Skeletal muscle satellite cell (primary cell): ENCODE measurements around the gene GNG3.
"Not testable (repeated sequence)": the region's sequence is repeated elsewhere in the genome, so short reads cannot be mapped to it uniquely, and the experiment has no call there.

Experiments
- H3K27me3 ChIP-seq: 2 replicates; pipeline ENCODE4 v1.7.0; 2013; ENCODE audit warnings: low read length; ENCODE audit not compliant: control insufficient read depth, insufficient read depth
- H3K36me3 ChIP-seq: 2 replicates; pipeline ENCODE4 v1.7.0; 2013; ENCODE audit warnings: mild to moderate bottlenecking, control low read depth, low read length; ENCODE audit not compliant: insufficient read depth
- H3K4me1 ChIP-seq: 2 replicates; pipeline ENCODE4 v1.7.0; 2013; ENCODE audit warnings: low read length; ENCODE audit not compliant: control insufficient read depth, insufficient read depth
- H3K4me2 ChIP-seq: 2 replicates; pipeline ENCODE4 v1.7.0; 2013; ENCODE audit warnings: mild to moderate bottlenecking, low read length
- H3K4me3 ChIP-seq: 2 replicates; pipeline ENCODE4 v1.7.0; 2013; ENCODE audit warnings: low read length
- H3K9ac ChIP-seq: 2 replicates; pipeline ENCODE4 v1.7.0; 2013; ENCODE audit warnings: mild to moderate bottlenecking, low read depth, low read length, moderate library complexity
- H3K9me3 ChIP-seq: replicated peaks from 2 replicates; pipeline ENCODE4 v1.7.0; 2013; ENCODE audit warnings: mild to moderate bottlenecking, control low read depth, low read length

Gene GNG3

GRCh38 chr11:62726915-62727164, 19.4 kb downstream of the GNG3 start:
- peaks cover 17% of the 10 kb centered on the region for H3K4me1 ChIP-seq

GRCh38 chr11:62727165-62727871, 19.8 kb downstream of the GNG3 start, which contains the start of gene HNRNPUL2:
HNRNPUL2 (minus strand) TSS chr11:62727457; CDS start chr11:62727156, 301 bp downstream.
- Histone ChIP-seq H3K27me3 (no peaks in the 10 kb centered on the region), H3K4me3 (peak within 1 kb of the TSS; percentile 85), H3K4me2 (peak within 1 kb of the TSS; percentile 96), H3K9me3 (no peaks in the 10 kb centered on the region), H3K4me1 (peaks cover 17% of the 10 kb centered on the region), H3K9ac (peak within 1 kb of the TSS; percentile 91), H3K36me3 (peaks cover 30% of the 10 kb centered on the region)

More at GRCh38 chr11:62726915-62727164, 19.4 kb downstream of the GNG3 start:
- Histone ChIP-seq H3K9ac (peak overlapping the region; percentile 91), H3K36me3 (peaks cover 35% of the 10 kb centered on the region), H3K27me3 (no peaks in the 10 kb centered on the region), H3K4me2 (peak overlapping the region; percentile 96), H3K9me3 (no peaks in the 10 kb centered on the region), H3K4me3 (peak overlapping the region; percentile 85)

GRCh38 chr11:62727872-62728170, 20.3 kb downstream of the GNG3 start:
- Histone ChIP-seq H3K4me2 (peak overlapping the region; percentile 96), H3K4me1 (peaks cover 17% of the 10 kb centered on the region), H3K4me3 (peak overlapping the region; percentile 85), H3K9me3 (no peaks in the 10 kb centered on the region), H3K27me3 (no peaks in the 10 kb centered on the region), H3K36me3 (peaks cover 27% of the 10 kb centered on the region), H3K9ac (peak overlapping the region; percentile 91)

GRCh38 chr11:62728171-62728988, 20.9 kb downstream of the GNG3 start, which contains the start of gene TTC9C:
TTC9C (plus strand) TSS chr11:62728486; CDS start chr11:62728849, 363 bp downstream.
- Histone ChIP-seq H3K9me3 (no peaks in the 10 kb centered on the region), H3K9ac (peak within 1 kb of the TSS; percentile 91), H3K4me1 (peaks cover 17% of the 10 kb centered on the region), H3K27me3 (no peaks in the 10 kb centered on the region), H3K4me3 (peak within 1 kb of the TSS; percentile 85), H3K36me3 (peaks cover 28% of the 10 kb centered on the region), H3K4me2 (peak within 1 kb of the TSS; percentile 96)

- not testable (repeated sequence) for H3K4me1 ChIP-seq, H3K9me3 ChIP-seq, H3K27me3 ChIP-seq
- Histone ChIP-seq H3K4me3 (peak overlapping the region; percentile 85), H3K9ac (peak overlapping the region; percentile 91), H3K36me3 (peaks cover 30% of the 10 kb centered on the region), H3K4me2 (peak overlapping the region; percentile 96)
Observed at GRCh38 chr11:62730076-62730475, 22.6 kb downstream of the GNG3 start.

- Histone ChIP-seq H3K36me3 (peaks cover 27% of the 10 kb centered on the region), H3K9me3 (no peaks in the 10 kb centered on the region), H3K4me1 (peaks cover 9% of the 10 kb centered on the region), H3K4me2 (no peak overlapping the region), H3K27me3 (no peaks in the 10 kb centered on the region), H3K9ac (no peak overlapping the region), H3K4me3 (no peak overlapping the region)
Observed at GRCh38 chr11:62732830-62733229, 25.4 kb downstream of the GNG3 start.

- H3K4me3 ChIP-seq: no peak overlapping the region
- no peaks in the 10 kb centered on the region for H3K4me1 ChIP-seq
- no peak overlapping the region for H3K4me2 ChIP-seq
- H3K27me3 ChIP-seq: no peaks in the 10 kb centered on the region
- no peaks in the 10 kb centered on the region for H3K9me3 ChIP-seq
- H3K9ac ChIP-seq: no peak overlapping the region
- peaks cover 46% of the 10 kb centered on the region for H3K36me3 ChIP-seq
Observed at GRCh38 chr11:62737196-62737595, 29.7 kb downstream of the GNG3 start.

GRCh38 chr11:62747475-62748160, 40.1 kb downstream of the GNG3 start:
- Histone ChIP-seq H3K36me3 (no peaks in the 10 kb centered on the region), H3K9me3 (no peaks in the 10 kb centered on the region), H3K4me2 (no peak overlapping the region), H3K4me1 (no peaks in the 10 kb centered on the region), H3K27me3 (no peaks in the 10 kb centered on the region), H3K9ac (no peak overlapping the region), H3K4me3 (no peak overlapping the region)

- H3K4me1 ChIP-seq, H3K9ac ChIP-seq, H3K4me3 ChIP-seq, H3K27me3 ChIP-seq, H3K4me2 ChIP-seq, H3K36me3 ChIP-seq, H3K9me3 ChIP-seq: not testable (repeated sequence)
Observed at GRCh38 chr11:62749931-62750330, 42.5 kb downstream of the GNG3 start.

- no peaks in the 10 kb centered on the region for H3K36me3 ChIP-seq
- H3K9me3 ChIP-seq: no peaks in the 10 kb centered on the region
- H3K9ac ChIP-seq: no peak overlapping the region
- no peak overlapping the region for H3K4me3 ChIP-seq
- peaks cover 6% of the 10 kb centered on the region for H3K4me1 ChIP-seq
- no peaks in the 10 kb centered on the region for H3K27me3 ChIP-seq
- H3K4me2 ChIP-seq: no peak overlapping the region
Observed at GRCh38 chr11:62752177-62752785, 44.8 kb downstream of the GNG3 start.

- no peaks in the 10 kb centered on the region for H3K9me3 ChIP-seq
- peak overlapping the region; percentile 84 for H3K9ac ChIP-seq
- H3K27me3 ChIP-seq: no peaks in the 10 kb centered on the region
- no peaks in the 10 kb centered on the region for H3K36me3 ChIP-seq
- peak overlapping the region; percentile 75 for H3K4me3 ChIP-seq
- peak overlapping the region; percentile 55 for H3K4me2 ChIP-seq
- H3K4me1 ChIP-seq: peaks cover 6% of the 10 kb centered on the region
Observed at GRCh38 chr11:62752994-62753735, 45.7 kb downstream of the GNG3 start.
